GM12873 (cell line): ENCODE measurements around the gene ABCA3.

Experiments used
- TF ChIP-seq, protein P1 (sequence below): IDR thresholded peaks from 2 replicates; pipeline ENCODE4 v1.5.1; 2012; ENCODE audit warnings: low read depth, mild to moderate bottlenecking, moderate library complexity, low read length, control low read depth; ENCODE audit not compliant: insufficient read depth; ENCODE audit errors: missing control alignments

ABCA3 gene

DNA sequence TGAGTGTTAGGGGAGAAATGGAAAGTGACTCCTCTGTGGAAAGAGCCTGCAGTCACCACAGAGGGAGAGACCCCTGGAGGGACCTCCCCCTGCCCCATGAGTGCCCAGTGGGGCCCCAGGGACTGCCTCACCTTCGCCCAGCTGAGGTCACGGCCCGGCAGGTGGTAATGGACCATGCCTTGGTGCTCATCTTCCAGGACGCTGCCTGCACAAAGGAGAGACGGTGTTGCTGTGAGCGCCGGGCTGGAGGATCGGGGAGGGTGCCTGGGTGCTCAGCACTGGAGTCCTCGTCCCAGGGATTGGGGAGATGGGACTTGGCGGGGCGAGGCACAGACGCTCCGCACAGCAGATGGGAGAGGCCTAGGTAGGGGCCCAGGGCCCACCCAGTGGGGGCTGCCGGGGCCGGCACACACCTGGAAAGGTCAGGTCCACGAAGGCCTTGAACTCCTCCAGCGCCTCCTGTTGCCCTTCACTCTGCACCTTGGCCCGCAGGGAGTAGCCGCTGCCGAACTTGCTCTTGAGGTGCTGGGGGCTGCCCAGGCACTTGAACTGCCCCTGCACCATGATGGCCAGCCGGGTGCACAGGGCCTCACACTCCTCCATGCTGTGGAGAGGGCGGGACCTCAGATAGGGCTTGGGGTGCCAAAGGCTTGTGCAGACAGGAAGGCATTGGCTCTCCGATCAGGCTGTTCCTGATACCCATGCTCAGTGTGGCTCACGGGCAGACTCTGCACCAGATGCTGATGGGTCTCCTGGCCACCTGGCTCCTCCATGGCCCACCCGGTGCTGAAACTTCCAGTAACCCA lies 62.9 kb downstream of the ABCA3 start:
- TF ChIP-seq, protein P1, sequence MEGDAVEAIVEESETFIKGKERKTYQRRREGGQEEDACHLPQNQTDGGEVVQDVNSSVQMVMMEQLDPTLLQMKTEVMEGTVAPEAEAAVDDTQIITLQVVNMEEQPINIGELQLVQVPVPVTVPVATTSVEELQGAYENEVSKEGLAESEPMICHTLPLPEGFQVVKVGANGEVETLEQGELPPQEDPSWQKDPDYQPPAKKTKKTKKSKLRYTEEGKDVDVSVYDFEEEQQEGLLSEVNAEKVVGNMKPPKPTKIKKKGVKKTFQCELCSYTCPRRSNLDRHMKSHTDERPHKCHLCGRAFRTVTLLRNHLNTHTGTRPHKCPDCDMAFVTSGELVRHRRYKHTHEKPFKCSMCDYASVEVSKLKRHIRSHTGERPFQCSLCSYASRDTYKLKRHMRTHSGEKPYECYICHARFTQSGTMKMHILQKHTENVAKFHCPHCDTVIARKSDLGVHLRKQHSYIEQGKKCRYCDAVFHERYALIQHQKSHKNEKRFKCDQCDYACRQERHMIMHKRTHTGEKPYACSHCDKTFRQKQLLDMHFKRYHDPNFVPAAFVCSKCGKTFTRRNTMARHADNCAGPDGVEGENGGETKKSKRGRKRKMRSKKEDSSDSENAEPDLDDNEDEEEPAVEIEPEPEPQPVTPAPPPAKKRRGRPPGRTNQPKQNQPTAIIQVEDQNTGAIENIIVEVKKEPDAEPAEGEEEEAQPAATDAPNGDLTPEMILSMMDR, result no peak

DNA sequence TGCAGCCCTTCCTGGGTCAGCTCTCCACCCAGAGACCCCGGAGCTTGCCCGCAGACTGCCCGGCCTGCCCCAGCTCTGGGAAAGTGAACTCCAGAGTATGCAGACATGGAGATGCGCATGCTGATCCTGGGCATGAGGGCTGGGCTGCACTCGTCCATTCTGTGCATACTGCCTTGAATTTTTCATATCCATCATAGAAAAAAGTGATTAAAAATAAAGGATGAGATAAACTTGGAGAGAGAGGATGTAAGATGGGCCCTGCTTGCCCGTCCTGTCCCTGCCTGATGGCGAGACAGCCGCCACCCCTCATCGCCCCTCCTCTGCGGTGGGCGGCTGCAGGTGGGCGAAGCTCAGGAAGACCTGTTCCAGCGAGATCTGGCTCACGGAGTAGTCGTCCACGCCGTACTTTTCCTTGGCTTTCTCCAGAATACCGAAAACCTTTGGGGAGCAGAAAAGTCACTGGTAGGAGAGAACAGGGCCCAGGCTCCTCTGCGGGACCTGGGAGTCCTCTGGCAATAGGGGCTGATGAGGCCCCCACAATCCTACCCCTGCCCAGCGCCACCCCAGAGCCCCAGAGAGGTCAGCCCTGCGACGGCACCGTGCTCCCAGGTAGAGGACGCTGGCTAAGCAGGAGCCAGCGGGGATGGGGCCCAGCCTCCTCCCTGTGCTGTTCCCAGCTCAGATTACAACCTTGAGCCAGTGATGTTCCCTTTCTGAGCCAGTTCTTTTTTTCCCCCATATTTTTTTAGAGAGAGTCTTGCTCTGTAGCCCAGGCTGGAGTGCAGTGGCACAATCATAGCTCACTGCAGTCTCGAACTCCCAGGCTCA lies 63.9 kb downstream of the ABCA3 start:
- TF ChIP-seq, protein P1, result no peak

DNA sequence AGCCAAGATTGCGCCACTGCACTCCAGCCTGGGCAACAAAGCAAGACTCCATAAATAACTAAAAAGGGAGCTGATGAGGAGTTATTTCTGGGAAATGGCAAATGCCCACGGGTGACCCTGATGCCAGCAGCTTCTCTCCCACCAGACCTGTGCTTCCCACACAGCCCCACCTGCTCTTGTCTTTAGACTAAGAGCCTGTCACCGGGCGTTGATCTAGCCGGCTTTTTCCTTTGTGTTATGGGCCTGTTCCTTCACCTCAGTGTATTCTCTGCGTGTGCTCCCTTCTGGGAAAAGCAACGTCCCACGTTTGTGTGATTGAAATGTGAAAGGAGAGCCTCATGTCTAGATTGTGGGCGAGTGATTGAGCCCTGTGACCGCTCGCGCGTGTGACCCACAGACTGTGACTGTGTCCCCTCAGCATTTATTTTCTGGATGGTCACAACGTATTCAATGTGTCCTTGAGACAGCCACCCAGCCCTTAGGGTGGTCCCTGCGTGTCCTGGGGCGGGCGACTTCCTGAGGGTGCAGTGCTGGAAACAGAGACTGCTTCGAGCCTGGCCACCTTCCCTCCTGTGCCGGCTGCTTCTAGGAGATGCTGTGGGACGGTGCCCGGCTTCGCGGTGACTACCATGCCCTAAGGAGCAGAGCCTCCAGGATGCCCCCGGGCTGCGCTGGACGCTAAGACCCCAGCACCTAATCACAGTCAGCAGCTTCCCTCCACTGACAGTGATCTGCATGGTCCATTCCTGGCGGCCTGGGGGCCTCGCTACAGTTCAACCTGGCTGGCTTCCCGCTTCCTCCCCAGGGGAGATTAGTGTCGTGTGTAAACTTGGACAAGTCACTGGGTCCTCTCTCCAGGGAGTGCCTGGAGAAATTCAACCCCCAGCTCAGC lies 64.8 kb downstream of the ABCA3 start:
- TF ChIP-seq, protein P1, result no peak

DNA sequence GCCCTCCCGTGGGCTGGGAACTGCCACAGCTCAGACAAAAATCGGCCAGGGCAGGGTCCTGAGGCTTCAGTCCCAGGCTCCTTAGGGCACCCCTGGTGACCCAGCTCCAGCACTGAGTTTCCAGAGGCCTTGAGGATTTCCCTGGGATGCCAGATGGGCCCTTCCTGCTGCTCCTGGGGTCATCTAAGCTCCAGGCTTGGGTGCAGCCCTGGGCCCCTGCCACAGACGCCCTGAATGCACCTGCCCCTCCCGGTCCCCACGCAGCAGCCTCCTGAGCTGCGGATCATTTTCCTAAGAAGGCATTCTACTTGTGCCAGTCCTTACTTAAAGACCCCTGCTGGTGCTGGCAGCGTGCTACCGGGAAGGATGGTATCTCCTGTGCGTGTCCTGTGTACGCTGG lies 66.6 kb downstream of the ABCA3 start:
- TF ChIP-seq, protein P1, result no peak

DNA sequence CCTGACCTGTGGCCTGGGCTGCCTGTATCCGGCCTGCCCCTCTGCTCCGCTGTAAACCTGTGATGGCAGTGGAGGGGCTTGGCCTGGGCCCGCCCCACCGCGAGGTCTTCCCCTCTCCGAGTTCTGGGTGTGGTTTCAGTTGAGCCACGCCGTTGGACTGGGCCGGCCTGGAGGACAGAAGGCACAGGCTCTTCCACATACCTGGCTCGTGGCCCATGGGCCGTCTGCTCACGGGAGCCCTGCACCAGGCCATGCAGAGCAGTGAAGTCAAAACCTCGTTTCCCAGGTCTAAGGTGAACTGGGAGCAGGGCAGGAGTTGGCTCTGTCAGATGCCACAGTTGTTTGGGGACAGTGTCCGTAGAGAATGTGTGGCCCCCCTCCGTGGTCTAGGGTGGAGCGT lies 67.0 kb downstream of the ABCA3 start:
- TF ChIP-seq, protein P1, result no peak

DNA sequence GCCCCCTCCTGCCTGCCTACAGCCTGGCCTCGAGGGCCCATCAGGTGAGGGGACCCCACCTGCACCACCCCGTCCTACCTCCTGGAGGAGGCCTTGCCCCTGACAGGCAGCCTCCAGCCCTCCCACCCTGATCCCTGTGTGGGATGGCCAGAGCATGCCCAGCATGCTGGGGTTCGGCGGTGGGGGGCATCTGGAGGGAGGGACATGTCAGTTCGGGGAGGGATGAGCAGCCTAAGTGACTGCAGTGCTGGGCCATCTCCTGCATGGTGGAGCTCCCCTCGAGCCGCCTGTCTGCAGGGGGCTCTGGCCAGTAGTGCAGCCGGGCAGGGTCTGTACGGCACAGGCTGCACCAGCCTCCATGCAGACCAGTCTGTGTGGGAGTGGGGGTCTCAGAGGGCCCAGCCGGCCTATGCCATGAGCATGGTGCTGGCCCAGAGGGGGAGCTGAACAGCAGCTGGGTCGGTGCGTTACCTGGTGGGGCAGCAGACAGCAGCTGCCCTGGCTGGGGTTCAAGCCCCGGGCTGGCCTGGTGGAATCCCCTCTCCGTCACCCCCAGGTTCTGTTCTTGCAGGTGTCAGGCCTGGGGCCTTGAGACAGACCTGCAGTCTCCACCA lies 68.6 kb downstream of the ABCA3 start:
- TF ChIP-seq, protein P1, result no peak
